ENCODE measurements around the gene DGKI.

GRCh38 chr7:137668404-137668803 is 178.4 kb downstream of the DGKI start:
- TF ChIP-seq CTCF (conservative IDR thresholded peaks at IDR 0.05; ENCODE audit: low read length) (no peak), EZH2phosphoT487 (IDR thresholded peaks at IDR 0.05; ENCODE audit: borderline replicate concordance, low read depth, low read length) (no peak)
